Activated gamma-delta T cell treated with Interleukin-2 at 50 U/mL for 16 hours (primary cell): Measurements from ENCODE around the gene GABBR1.

Source experiments
- DNase-seq: peaks from one replicate; pipeline ENCODE4 v3.0.0-alpha.2; 2020

Gene GABBR1

GRCh38 chr6:29561606-29562181, 71.3 kb downstream of the GABBR1 start:
- no peak for DNase-seq

- DNase-seq: no peak
These were observed 71.9 kb downstream of the GABBR1 start for GRCh38 chr6:29561091-29561490.

- DNase-seq: no peak
These were observed 73.3 kb downstream of the GABBR1 start, which contains the start of gene UBD for GRCh38 chr6:29559524-29560287. Gene UBD (minus strand): TSS chr6:29559732. CDS start chr6:29559701, 31 bp downstream.

GRCh38 chr6:29558439-29559079, 74.4 kb downstream of the GABBR1 start:
- DNase-seq: no peak

GRCh38 chr6:29557320-29557719, 75.7 kb downstream of the GABBR1 start:
- no peak for DNase-seq

GRCh38 chr6:29554764-29555163, 78.2 kb downstream of the GABBR1 start:
- no peak for DNase-seq

- no peak for DNase-seq
These were observed 79.5 kb downstream of the GABBR1 start for GRCh38 chr6:29553268-29554057.

GRCh38 chr6:29552512-29553051, 80.4 kb downstream of the GABBR1 start:
- no peak for DNase-seq

GRCh38 chr6:29547573-29547972, 85.4 kb downstream of the GABBR1 start:
- DNase-seq: no peak

- no peak for DNase-seq
These were observed 95.1 kb downstream of the GABBR1 start for GRCh38 chr6:29537714-29538403.

GRCh38 chr6:29532320-29532951, 100.5 kb downstream of the GABBR1 start:
- no peak for DNase-seq

- no peak for DNase-seq
These were observed 101.3 kb downstream of the GABBR1 start for GRCh38 chr6:29531668-29532067.

- no peak for DNase-seq
These were observed 102.2 kb downstream of the GABBR1 start for GRCh38 chr6:29530671-29531310.

GRCh38 chr6:29529956-29530355, 103.0 kb downstream of the GABBR1 start:
- DNase-seq: no peak

GRCh38 chr6:29528988-29529560, 103.9 kb downstream of the GABBR1 start:
- DNase-seq: no peak

- no peak for DNase-seq
These were observed 104.6 kb downstream of the GABBR1 start for GRCh38 chr6:29528300-29528931.

GRCh38 chr6:29527564-29527963, 105.4 kb downstream of the GABBR1 start:
- no peak for DNase-seq

- no peak for DNase-seq
These were observed 105.9 kb downstream of the GABBR1 start for GRCh38 chr6:29527126-29527525.

- DNase-seq: no peak
These were observed 107.7 kb downstream of the GABBR1 start for GRCh38 chr6:29525311-29525639.
